NOMO-1 (cell line): Measurements from ENCODE around the gene ANXA10.
A peak's percentile ranks its signal among the peaks of the same experiment; 100 is the strongest.
"Not testable (repeated sequence)": the region's sequence is repeated elsewhere in the genome, so short reads cannot be mapped to it uniquely, and the experiment has no call there.

Experiments used
- DNase-seq, 2 experiments: peaks; one replicate each; lab custom pipeline; 2025; ENCODE audit not compliant: unreplicated experiment in 2 of 2; lab: John Stamatoyannopoulos, UW

Gene ANXA10

DNA sequence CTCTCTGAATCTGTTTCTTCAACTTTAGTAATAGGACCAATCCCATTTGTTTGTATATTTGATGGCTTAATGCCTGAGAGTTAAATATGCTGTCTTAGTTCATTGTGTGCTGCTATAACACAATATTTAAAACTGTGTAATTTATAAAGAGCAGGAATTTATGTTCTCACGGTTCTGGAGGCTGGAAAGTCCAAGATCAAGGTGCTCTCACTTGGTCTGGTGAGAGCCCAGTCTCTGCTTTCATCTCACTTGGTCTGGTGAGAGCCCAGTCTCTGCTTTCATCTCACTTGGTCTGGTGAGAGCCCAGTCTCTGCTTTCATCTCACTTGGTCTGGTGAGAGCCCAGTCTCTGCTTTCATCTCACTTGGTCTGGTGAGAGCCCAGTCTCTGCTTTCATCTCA, 20.7 kb downstream of the ANXA10 start:
- not testable (repeated sequence) for DNase-seq

DNA sequence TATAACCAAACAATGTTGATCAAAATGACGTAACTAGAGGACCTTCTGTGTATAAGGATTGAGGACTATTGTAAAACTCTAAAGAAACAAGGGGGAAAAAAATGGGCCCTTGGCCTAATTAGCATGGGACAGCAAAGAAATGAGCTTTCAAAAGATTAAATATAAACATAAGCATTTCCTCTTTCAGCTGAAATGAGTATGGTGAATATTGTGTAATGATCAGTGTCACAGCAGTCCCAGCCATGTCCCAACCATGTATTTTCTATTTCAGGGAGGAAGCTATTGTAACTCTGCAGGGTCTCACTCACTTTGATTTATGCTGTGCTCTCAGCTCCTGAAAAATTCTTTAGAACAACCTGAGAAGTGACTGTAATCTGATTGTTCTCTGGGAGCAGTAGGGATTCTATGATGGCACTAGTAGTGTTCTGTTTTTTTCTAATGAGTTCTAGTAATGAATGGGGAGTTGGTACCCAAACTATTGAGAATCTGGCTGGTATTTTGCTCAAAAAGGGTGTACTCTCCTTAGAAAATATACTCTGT, 25.8 kb downstream of the ANXA10 start:
- peak; percentile 6 to 77 for DNase-seq

GRCh38 chr4:168119100-168119499, 26.8 kb downstream of the ANXA10 start:
- peak in 1 of 2 experiments; percentile 51 for DNase-seq

DNA sequence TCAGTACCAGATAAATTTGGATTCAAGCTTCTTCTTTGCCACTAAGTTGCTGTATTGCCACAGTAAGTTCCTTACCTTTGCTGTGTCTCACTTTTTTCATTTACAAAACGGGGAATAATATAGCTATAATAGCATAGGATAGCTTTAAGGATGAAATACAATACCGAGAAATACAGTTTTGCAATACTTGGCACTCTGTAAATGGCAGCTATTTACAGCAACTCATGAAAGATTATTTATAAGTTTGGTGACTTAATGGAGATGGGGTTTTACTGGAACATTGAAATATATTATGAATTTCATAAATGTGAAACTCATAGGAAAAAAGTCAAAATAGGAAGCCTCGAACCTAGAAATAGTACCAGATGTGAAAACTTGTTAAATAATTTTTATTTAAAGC, 27.6 kb downstream of the ANXA10 start:
- DNase-seq = no peak

- DNase-seq = no peak
Measured at GRCh38 chr4:168120811-168121210, 28.5 kb downstream of the ANXA10 start.

DNA sequence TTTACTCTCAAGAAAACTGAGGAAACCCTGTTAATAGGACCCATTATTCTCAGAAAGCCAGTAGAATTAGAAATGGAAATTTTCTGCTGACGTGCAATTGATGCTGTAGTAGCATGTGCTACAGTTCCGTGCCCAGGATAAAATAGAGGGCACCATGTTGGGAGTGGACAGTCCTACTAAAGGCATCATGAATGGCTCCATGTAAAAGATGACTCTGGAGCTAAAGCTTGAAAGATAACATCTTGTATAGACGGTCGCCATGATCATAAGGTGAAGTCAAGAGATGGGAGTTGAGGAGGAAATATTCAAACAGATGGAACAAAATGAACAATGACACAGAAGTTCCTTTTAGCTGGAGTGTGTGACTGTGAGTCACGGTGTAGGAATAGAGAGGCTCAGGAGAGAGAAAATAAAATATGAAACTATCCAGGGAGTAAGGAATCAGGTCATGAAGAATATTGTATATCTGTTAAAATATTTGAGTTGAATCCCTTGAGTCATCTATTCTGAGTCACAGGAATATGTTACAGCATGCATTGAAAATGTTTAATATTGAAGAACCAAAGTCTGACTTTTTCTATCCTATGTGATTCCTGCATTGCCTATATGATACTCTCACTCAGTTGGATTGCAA, 31.8 kb downstream of the ANXA10 start:
- DNase-seq = no peak

GRCh38 chr4:168126952-168127351, 34.6 kb downstream of the ANXA10 start:
- no peak for DNase-seq

DNA sequence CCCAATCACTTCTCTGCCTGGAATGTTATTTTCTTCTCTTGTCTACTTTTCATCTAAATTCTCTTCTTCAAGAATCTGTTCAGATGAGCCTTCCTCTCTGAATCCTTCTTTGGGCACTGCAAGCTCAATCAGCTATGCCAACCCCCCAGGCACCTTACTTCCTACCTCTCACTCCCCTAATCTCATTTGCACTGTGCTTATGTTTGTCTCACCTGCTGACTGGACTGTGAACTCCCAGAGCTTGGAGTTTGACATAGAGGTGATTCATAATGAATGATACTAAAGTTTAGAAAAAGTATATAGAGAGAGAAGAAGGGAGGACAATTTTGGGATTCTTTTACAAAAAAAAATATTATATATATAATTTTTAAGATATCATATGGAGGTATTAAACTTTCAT, 36.3 kb downstream of the ANXA10 start:
- no peak for DNase-seq

DNA sequence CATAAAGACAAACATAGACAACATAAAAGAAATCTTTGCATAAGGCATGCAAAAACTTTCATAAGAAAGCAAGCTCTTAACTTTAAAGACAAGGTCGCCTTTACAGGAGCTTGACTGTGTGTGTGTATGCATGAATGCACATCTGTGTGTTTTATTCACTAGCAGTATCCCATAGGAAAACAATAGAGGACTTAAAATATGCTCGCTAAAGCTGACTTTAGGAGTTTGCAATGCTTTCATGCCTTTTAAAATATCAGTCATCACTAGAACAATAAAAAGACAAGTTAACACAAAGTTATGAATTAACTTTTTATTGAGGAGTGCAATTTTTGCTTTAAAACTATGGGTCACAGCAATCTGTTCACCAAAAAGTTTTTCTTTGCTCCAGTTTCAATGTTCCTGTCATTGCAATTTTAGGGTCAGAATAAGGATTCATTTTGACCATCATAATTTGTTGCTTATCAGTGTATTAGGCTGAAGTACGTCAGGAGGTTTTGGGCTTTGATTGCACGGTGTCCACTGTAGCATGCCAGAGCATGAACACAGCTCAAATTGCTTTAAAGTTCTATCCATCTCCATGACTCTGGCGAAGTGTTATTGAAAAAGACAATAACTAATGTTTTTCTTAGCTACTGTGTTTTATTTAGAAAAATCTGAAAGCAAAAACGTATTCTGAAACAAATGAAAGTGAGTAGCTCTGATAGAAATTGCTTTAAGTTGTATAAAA, 36.9 kb downstream of the ANXA10 start:
- no peak for DNase-seq

GRCh38 chr4:168129802-168130201, 37.5 kb downstream of the ANXA10 start:
- DNase-seq = no peak

GRCh38 chr4:168131196-168131595, 38.9 kb downstream of the ANXA10 start:
- DNase-seq = no peak

GRCh38 chr4:168134651-168135050, 42.3 kb downstream of the ANXA10 start:
- no peak for DNase-seq

- DNase-seq = not testable (repeated sequence)
Measured at GRCh38 chr4:168135860-168136259, 43.5 kb downstream of the ANXA10 start.

GRCh38 chr4:168137695-168138094, 45.4 kb downstream of the ANXA10 start:
- not testable (repeated sequence) for DNase-seq

- DNase-seq = no peak
Measured at GRCh38 chr4:168138143-168138542, 45.8 kb downstream of the ANXA10 start.

- no peak for DNase-seq
Measured at GRCh38 chr4:168139336-168139735, 47.0 kb downstream of the ANXA10 start.

- DNase-seq = no peak
Measured at GRCh38 chr4:168141733-168142132, 49.4 kb downstream of the ANXA10 start.

- no peak for DNase-seq
Measured at GRCh38 chr4:168143601-168144000, 51.3 kb downstream of the ANXA10 start.

- DNase-seq = no peak
Measured at GRCh38 chr4:168150420-168151050, 58.2 kb downstream of the ANXA10 start.

GRCh38 chr4:168151327-168151726, 59.0 kb downstream of the ANXA10 start:
- DNase-seq = no peak

GRCh38 chr4:168152837-168153500, 60.6 kb downstream of the ANXA10 start:
- no peak for DNase-seq
